ENCODE measurements around the gene SPIRE2. TPM values are rescaled to one million over a fixed set of nuclear protein-coding genes. Genes with fewer than 3 reads are reported as not detected.
A peak's percentile ranks its signal among the peaks of the same experiment; 100 is the strongest.

Gene SPIRE2
- total and polyA plus RNA-seq, 2 of the 13 experiments (the other 11 are each of a cell fraction or from before 2014, with no cell fraction given): 13.3 to 37.5 TPM

DNA sequence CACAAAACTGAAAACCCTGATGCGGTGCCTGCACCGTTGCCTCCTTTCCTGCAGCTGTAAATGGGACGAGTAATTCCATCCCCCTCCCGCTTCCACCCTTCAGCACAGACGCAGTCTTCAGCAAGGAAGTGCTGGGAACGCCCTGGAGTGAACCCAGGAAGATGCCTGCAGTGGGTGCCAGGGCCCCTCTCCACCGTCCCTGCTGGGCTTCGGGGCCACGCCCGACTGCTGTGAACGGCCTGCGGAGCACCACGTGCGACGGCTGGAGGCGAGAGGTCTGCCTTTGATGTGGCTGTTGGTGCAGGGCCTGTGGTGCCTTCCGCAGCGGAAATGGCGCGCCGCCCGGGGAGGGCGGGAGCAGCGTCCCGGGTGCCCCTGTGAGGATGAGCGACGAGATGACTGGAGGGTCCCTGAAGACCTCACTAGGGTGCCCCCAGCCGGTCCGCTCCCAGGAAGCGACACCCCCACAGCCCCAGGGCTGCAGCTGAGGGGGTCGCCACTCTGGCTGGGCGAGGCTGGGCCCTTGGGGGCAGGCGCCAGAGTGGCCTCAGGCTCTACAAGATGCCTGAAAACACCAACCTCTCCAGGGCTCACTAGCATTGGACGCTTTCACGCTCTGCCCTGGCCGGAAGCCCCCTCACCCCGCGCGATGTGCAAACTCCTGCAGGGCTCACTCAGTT lies 89.6 kb downstream of the SPIRE2 start (continued):
- TF ChIP-seq NFKBIZ (CRISPR knock-in tag; IDR thresholded peaks at IDR 0.05) (peak; percentile 78; the same call in 1 of the 2 replicates), HDAC6 (IDR thresholded peaks at IDR 0.05; ENCODE audit: low read depth, low read length) (no peak), ZBTB43 (CRISPR knock-in tag; conservative IDR thresholded peaks at IDR 0.05) (peak; percentile 98), ZBTB42 (CRISPR knock-in tag; IDR thresholded peaks at IDR 0.05) (peak; percentile 98), KAT2B (IDR thresholded peaks at IDR 0.05; ENCODE audit: borderline replicate concordance, low read depth, low read length) (no peak), SNAI1 (CRISPR knock-in tag; IDR thresholded peaks at IDR 0.05; ENCODE audit: borderline replicate concordance) (no peak), GZF1 (CRISPR knock-in tag; IDR thresholded peaks at IDR 0.05) (peak; percentile 86; the same call in 1 of the 2 replicates), IKZF1 (IDR thresholded peaks at IDR 0.05) (no peak), ZNF143 (CRISPR knock-in tag; IDR thresholded peaks at IDR 0.05) (peak; percentile 71), SMARCE1 (IDR thresholded peaks at IDR 0.05; ENCODE audit: borderline replicate concordance) (no peak), ZMYM3 (CRISPR knock-in tag; IDR thresholded peaks at IDR 0.05) (peak; percentile 84), RORA (CRISPR knock-in tag; IDR thresholded peaks at IDR 0.05) (no peak; the same call in 1 of the 2 replicates), CAMTA2 (CRISPR knock-in tag; IDR thresholded peaks at IDR 0.05; ENCODE audit: borderline replicate concordance) (no peak; the same call in 1 of the 2 replicates), FOXO1 (CRISPR knock-in tag; IDR thresholded peaks at IDR 0.05) (peak; percentile 91), ZNF33B (CRISPR knock-in tag; IDR thresholded peaks at IDR 0.05) (peak; percentile 99), ZNF572 (CRISPR knock-in tag; IDR thresholded peaks at IDR 0.05) (peak; percentile 94; the same call in 1 of the 2 replicates)
- TF ChIP-seq, protein P1, sequence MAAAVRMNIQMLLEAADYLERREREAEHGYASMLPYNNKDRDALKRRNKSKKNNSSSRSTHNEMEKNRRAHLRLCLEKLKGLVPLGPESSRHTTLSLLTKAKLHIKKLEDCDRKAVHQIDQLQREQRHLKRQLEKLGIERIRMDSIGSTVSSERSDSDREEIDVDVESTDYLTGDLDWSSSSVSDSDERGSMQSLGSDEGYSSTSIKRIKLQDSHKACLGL (CRISPR knock-in tag; IDR thresholded peaks at IDR 0.05): peak; percentile 98
- TF ChIP-seq, protein P2, sequence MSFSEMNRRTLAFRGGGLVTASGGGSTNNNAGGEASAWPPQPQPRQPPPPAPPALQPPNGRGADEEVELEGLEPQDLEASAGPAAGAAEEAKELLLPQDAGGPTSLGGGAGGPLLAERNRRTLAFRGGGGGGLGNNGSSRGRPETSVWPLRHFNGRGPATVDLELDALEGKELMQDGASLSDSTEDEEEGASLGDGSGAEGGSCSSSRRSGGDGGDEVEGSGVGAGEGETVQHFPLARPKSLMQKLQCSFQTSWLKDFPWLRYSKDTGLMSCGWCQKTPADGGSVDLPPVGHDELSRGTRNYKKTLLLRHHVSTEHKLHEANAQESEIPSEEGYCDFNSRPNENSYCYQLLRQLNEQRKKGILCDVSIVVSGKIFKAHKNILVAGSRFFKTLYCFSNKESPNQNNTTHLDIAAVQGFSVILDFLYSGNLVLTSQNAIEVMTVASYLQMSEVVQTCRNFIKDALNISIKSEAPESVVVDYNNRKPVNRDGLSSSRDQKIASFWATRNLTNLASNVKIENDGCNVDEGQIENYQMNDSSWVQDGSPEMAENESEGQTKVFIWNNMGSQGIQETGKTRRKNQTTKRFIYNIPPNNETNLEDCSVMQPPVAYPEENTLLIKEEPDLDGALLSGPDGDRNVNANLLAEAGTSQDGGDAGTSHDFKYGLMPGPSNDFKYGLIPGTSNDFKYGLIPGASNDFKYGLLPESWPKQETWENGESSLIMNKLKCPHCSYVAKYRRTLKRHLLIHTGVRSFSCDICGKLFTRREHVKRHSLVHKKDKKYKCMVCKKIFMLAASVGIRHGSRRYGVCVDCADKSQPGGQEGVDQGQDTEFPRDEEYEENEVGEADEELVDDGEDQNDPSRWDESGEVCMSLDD (CRISPR knock-in tag; IDR thresholded peaks at IDR 0.05; ENCODE audit: borderline replicate concordance): peak; percentile 94
- TF ChIP-seq, protein P3, sequence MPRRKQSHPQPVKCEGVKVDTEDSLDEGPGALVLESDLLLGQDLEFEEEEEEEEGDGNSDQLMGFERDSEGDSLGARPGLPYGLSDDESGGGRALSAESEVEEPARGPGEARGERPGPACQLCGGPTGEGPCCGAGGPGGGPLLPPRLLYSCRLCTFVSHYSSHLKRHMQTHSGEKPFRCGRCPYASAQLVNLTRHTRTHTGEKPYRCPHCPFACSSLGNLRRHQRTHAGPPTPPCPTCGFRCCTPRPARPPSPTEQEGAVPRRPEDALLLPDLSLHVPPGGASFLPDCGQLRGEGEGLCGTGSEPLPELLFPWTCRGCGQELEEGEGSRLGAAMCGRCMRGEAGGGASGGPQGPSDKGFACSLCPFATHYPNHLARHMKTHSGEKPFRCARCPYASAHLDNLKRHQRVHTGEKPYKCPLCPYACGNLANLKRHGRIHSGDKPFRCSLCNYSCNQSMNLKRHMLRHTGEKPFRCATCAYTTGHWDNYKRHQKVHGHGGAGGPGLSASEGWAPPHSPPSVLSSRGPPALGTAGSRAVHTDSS (CRISPR knock-in tag; conservative IDR thresholded peaks at IDR 0.05): no peak; the same call in 1 of the 2 replicates
- TF ChIP-seq, protein P4, sequence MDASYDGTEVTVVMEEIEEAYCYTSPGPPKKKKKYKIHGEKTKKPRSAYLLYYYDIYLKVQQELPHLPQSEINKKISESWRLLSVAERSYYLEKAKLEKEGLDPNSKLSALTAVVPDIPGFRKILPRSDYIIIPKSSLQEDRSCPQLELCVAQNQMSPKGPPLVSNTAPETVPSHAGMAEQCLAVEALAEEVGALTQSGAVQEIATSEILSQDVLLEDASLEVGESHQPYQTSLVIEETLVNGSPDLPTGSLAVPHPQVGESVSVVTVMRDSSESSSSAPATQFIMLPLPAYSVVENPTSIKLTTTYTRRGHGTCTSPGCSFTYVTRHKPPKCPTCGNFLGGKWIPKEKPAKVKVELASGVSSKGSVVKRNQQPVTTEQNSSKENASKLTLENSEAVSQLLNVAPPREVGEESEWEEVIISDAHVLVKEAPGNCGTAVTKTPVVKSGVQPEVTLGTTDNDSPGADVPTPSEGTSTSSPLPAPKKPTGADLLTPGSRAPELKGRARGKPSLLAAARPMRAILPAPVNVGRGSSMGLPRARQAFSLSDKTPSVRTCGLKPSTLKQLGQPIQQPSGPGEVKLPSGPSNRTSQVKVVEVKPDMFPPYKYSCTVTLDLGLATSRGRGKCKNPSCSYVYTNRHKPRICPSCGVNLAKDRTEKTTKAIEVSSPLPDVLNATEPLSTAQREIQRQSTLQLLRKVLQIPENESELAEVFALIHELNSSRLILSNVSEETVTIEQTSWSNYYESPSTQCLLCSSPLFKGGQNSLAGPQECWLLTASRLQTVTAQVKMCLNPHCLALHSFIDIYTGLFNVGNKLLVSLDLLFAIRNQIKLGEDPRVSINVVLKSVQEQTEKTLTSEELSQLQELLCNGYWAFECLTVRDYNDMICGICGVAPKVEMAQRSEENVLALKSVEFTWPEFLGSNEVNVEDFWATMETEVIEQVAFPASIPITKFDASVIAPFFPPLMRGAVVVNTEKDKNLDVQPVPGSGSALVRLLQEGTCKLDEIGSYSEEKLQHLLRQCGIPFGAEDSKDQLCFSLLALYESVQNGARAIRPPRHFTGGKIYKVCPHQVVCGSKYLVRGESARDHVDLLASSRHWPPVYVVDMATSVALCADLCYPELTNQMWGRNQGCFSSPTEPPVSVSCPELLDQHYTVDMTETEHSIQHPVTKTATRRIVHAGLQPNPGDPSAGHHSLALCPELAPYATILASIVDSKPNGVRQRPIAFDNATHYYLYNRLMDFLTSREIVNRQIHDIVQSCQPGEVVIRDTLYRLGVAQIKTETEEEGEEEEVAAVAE (CRISPR knock-in tag; IDR thresholded peaks at IDR 0.05; ENCODE audit: borderline replicate concordance): peak; percentile 90

Measured in HepG2 (cell line).